Esophagus squamous epithelium (tissue), 5 donors: ENCODE data around the gene GCK. TPM values are rescaled to one million over a fixed set of nuclear protein-coding genes. Genes with fewer than 3 reads are reported as not detected.

ENCODE experiments used
- DNase-seq: peaks from one replicate; lab custom pipeline; 2025; lab: John Stamatoyannopoulos, UW
- H3K27ac ChIP-seq, 4 donors: fragments of 200-600 bp; sonication (generic); one replicate each; pipeline ENCODE4 v1.5.1; 2016 to 2019; ENCODE audit warnings: mild to moderate bottlenecking in 1 of 4
- H3K27me3 ChIP-seq, 4 donors: fragments of 200-600 bp; sonication (generic); 1 replicate in 3 of 4; 2 replicates in 1 of 4; pipeline versions ENCODE4 v1.5.1 to v1.6.0; 2017 to 2021; ENCODE audit warnings: antibody characterized with exemption in 1 of 4
- H3K36me3 ChIP-seq, 3 donors: fragments of 200-600 bp; sonication (generic); one replicate each; pipeline ENCODE4 v1.5.1; 2016 to 2019
- H3K4me1 ChIP-seq, 3 donors: fragments of 200-600 bp; sonication (generic); one replicate each; pipeline ENCODE4 v1.5.1; 2017 to 2019
- H3K4me3 ChIP-seq, 4 donors: fragments of 200-600 bp; sonication (generic); 1 replicate in 3 of 4; 2 replicates in 1 of 4; pipeline ENCODE4 v1.5.1; 2016 to 2019; ENCODE audit warnings: mild to moderate bottlenecking in 2 of 4, moderate library complexity in 1 of 4
- H3K9me3 ChIP-seq, 3 donors: fragments of 200-600 bp; sonication (generic); one replicate each; pipeline ENCODE4 v1.5.1; 2016 to 2019
- CTCF ChIP-seq, 6 experiments: fragments of 450-650 bp in 4 of 6; fragments of 200-600 bp in 2 of 6; sonication (generic) in 2 of 6; IDR thresholded peaks; one replicate each; pipeline ENCODE4 v1.5.1; 2016 to 2019; ENCODE audit warnings: antibody characterized with exemption in 6 of 6, mild to moderate bottlenecking in 4 of 6, moderate library complexity in 4 of 6
- POLR2A ChIP-seq, 4 donors: fragments of 450-650 bp; IDR thresholded peaks; one replicate each; pipeline ENCODE4 v1.6.1; 2017; ENCODE audit warnings: antibody characterized with exemption in 4 of 4, mild to moderate bottlenecking in 4 of 4, moderate library complexity in 3 of 4
- WGBS, 2 donors: methylation state at CpG; one replicate each; pipeline ENCODE4 v1.1.5; 2018; 5-methylcytosine and 5-hydroxymethylcytosine counted together
- intact Hi-C: fragments of 100-400 bp; cut with DNase I; formaldehyde crosslinking; loops from one replicate; pipeline ENCODE4 v1.15.0; 2022
- total RNA-seq, 4 donors: library from RNA; depleted of rRNA; stranded (reverse); fragments of >200 nt; gene quantifications; one replicate each; pipeline ENCODE4 v1.1.0, GENCODE V29; 2016
- donor health status: DM: yes; HTN: yes; CAD: no.

GCK gene
- total RNA-seq, 4 donors from 2014 or later: 0.38 TPM; not detected in 3

- H3K27me3 ChIP-seq: no peaks in the 10 kb centered on the region
- no peaks in the 10 kb centered on the region for H3K9me3 ChIP-seq
- peaks cover 4 to 51% (median 28%) of the 10 kb centered on the region in 3 donors for H3K36me3 ChIP-seq
- TF ChIP-seq POLR2A (IDR thresholded peaks at IDR 0.05): no peak
- no peak for TF ChIP-seq CTCF (IDR thresholded peaks at IDR 0.05)
- no peak overlapping the region for H3K27ac ChIP-seq
- WGBS, 2 donors: 75 to 84% methylated on average over 5 to 9 of the region's 9 CpGs
- H3K4me1 ChIP-seq: peaks cover 0 to 20% (median 3%) of the 10 kb centered on the region in 3 donors
- no peak for DNase-seq
- H3K4me3 ChIP-seq: no peak overlapping the region
- intact Hi-C loops: no loop called here
Observed at GRCh38 chr7:44213877-44214388, 24.7 kb upstream of the GCK start.

- intact Hi-C loops: no loop called here
- H3K4me3 ChIP-seq: no peak overlapping the region
- DNase-seq: no peak
Observed at GRCh38 chr7:44213206-44213876, 24.1 kb upstream of the GCK start.

GRCh38 chr7:44212581-44213184 is 23.4 kb upstream of the GCK start:
- Histone ChIP-seq H3K9me3 (no peaks in the 10 kb centered on the region), H3K27me3 (no peaks in the 10 kb centered on the region), H3K36me3 (peaks cover 11 to 64% (median 40%) of the 10 kb centered on the region in 3 donors), H3K4me1 (peaks cover 0 to 20% (median 3%) of the 10 kb centered on the region in 3 donors), H3K27ac (no peak overlapping the region), H3K4me3 (no peak overlapping the region)
- intact Hi-C loops: no loop called here
- WGBS, 2 donors: 67 to 81% methylated on average over 3 to 6 of the region's 7 CpGs
- no peak for DNase-seq
- TF ChIP-seq CTCF (IDR thresholded peaks at IDR 0.05): no peak

More at GRCh38 chr7:44213206-44213876, 24.1 kb upstream of the GCK start:
- 86% methylated on average over 3 of the region's 3 CpGs; no CpG with 5 or more reads in 1 of the 2 donors for WGBS, 2 donors
- Histone ChIP-seq H3K36me3 (peaks cover 10 to 57% (median 34%) of the 10 kb centered on the region in 3 donors), H3K27me3 (no peaks in the 10 kb centered on the region), H3K4me1 (peaks cover 0 to 20% (median 3%) of the 10 kb centered on the region in 3 donors), H3K27ac (no peak overlapping the region), H3K9me3 (no peaks in the 10 kb centered on the region)
- TF ChIP-seq CTCF (IDR thresholded peaks at IDR 0.05): no peak
- TF ChIP-seq POLR2A (IDR thresholded peaks at IDR 0.05): no peak

GRCh38 chr7:44212018-44212417 is 22.8 kb upstream of the GCK start:
- peaks cover 0 to 15% (median 3%) of the 10 kb centered on the region in 3 donors for H3K4me1 ChIP-seq
- intact Hi-C loops: no loop called here
- 77 to 84% methylated on average over 5 to 6 of the region's 6 CpGs for WGBS, 2 donors
- H3K27ac ChIP-seq: no peak overlapping the region
- H3K36me3 ChIP-seq: peaks cover 17 to 70% (median 47%) of the 10 kb centered on the region in 3 donors
- no peaks in the 10 kb centered on the region for H3K27me3 ChIP-seq
- TF ChIP-seq POLR2A (IDR thresholded peaks at IDR 0.05) (no peak), CTCF (IDR thresholded peaks at IDR 0.05) (no peak)
- H3K4me3 ChIP-seq: no peak overlapping the region
- no peaks in the 10 kb centered on the region for H3K9me3 ChIP-seq
- DNase-seq: no peak

- H3K4me1 ChIP-seq: peaks cover 0 to 7% (median 0%) of the 10 kb centered on the region in 3 donors
- no peak for TF ChIP-seq POLR2A (IDR thresholded peaks at IDR 0.05)
- no peak for TF ChIP-seq CTCF (IDR thresholded peaks at IDR 0.05)
- no peak overlapping the region for H3K4me3 ChIP-seq
- no peaks in the 10 kb centered on the region for H3K9me3 ChIP-seq
- 85 to 94% methylated on average over 1 to 5 of the region's 10 CpGs for WGBS, 2 donors
- DNase-seq: no peak
- H3K27ac ChIP-seq: no peak overlapping the region
- no peaks in the 10 kb centered on the region for H3K27me3 ChIP-seq
- intact Hi-C loops: no loop called here
- peaks cover 22 to 78% (median 55%) of the 10 kb centered on the region in 3 donors for H3K36me3 ChIP-seq
Observed at GRCh38 chr7:44211126-44211675, 22.0 kb upstream of the GCK start.
